KOPT-K1 (cell line): Measurements from ENCODE around the gene QRFP.

Experiments used
- H3K27ac ChIP-seq: fragments of 200-600 bp; sonication (generic); 2 replicates; pipeline ENCODE4 v1.5.1; 2016; ENCODE audit warnings: antibody characterized with exemption, mild to moderate bottlenecking, low read depth, low read length; ENCODE audit not compliant: poor library complexity, severe bottlenecking
- H3K36me3 ChIP-seq: fragments of 200-600 bp; sonication (generic); 2 replicates; pipeline ENCODE4 v1.5.1; 2017; ENCODE audit warnings: antibody characterized with exemption, mild to moderate bottlenecking, low read length, moderate library complexity; ENCODE audit not compliant: insufficient read depth
- H3K9me3 ChIP-seq: fragments of 200-600 bp; sonication (generic); 2 replicates; pipeline ENCODE4 v1.5.1; 2017; ENCODE audit warnings: antibody characterized with exemption, low read length, mild to moderate bottlenecking; ENCODE audit not compliant: insufficient read depth, poor library complexity, severe bottlenecking

Gene QRFP

DNA sequence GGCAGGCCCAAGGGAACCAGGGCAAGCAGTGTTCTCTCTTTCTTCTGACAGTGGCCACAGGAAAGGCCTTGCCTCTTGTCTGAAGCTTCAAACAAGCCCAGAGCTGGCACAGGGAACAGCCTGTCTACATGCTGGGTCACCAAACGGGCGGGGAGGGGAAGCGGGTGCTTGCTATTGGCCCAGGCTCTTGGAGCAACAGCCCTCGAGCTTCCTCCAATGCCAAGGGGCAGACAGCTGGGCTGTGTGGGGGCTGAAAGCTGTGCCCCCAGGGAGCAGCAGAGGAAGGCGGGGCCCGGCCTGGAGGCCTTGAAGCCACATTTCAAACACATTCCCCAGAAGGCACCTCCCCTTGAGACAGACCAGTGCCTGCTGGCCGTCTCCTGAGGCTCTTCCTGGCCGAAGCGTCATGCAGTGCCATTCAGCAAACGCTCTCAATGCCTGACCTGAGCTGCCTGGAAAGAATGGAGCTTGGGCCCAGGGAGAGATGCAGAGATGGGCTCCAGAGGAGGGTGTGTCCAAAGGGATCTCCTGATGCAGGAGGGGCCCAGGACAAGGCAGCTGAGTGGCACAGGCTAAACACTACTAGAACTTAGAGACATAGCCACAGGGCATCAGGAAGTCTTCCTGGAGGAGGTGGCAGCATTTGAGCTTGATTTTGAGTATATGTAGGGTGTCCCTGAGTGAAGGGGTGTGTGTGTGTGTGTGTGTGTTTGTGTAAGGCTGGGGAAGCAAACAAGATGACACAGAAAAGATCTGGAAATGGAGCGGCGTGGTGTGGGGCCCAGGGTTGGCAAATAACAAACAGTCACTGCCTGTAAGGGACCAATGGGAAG lies 39.9 kb upstream of the QRFP start:
- Histone ChIP-seq H3K9me3 (no peaks in the 10 kb centered on the region), H3K36me3 (no peaks in the 10 kb centered on the region), H3K27ac (no peak overlapping the region)

DNA sequence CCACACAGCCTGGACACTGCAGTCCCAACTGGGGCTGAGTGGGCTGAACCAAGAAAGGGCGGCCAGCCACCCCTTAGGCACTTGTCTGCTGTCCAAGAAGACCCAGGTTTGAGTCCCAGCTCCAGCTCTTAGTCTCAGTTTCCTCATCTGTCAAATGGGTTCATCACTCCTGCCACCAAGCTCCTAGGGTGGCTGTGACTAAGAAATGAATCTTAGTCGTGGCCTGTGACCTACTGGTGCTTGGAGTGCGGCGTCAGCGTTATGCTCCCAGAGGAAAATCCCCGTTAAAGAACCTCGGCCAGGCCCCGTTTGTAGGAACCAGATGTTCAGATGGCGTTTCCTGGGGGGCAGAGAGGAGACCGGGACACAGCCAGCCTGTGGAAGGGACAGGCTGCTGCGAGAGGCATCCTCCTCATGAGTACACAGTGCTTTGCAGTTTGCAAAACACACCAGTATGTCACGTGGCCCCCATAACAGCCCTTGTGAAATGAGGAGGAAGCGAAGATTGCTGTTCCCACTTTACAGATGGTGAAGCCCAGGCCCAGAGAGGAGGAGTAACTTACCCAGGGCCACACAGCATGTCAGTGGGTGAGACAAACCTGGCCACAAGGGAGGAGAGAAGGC lies 39.1 kb upstream of the QRFP start:
- Histone ChIP-seq H3K9me3 (no peaks in the 10 kb centered on the region), H3K36me3 (no peaks in the 10 kb centered on the region), H3K27ac (no peak overlapping the region)

DNA sequence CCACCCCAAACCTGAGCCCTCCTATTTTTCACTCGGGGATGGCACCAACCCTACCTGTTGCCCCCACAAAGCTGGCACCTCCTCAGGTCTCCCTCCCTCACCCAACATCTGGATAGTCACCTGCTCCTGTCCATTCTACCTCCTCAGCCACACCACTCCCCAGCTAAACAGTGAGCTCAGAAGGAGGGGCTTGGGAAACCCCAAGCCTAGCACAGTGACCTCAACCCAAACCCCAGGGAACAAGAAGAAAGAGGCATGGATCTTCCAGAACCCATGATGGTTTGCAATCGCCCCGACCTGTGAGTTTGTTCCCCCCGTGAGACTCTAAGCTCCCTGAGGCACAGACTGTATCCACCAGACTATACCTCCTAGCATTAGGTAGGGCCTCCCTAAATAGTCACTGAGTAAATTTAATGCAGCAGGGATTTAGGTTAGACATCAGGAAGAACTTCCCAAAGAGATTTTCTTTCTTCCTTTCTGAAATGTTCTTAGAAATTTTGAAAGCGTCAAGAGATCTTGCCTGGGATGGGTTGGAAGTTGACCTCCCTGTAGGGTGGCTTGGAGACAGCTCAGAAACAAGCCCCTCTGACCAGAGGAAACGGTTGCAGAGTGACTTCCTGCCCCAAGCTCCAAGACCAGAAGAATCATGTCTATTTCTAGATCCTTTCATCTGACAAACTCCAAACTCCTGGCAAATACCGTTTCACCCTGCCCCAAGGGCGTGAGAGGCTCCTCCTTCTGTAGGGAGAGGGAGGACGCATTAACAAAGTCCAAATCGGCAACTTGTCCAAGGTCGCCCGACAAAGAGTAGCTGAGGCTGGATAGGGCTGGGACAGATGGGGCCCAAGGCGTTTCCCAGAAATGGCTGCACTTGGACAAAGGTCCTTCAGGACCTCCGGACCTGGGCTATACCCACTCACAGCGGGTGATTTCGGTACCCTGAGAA lies 38.4 kb upstream of the QRFP start:
- no peak overlapping the region for H3K27ac ChIP-seq
- no peaks in the 10 kb centered on the region for H3K36me3 ChIP-seq
- no peaks in the 10 kb centered on the region for H3K9me3 ChIP-seq

DNA sequence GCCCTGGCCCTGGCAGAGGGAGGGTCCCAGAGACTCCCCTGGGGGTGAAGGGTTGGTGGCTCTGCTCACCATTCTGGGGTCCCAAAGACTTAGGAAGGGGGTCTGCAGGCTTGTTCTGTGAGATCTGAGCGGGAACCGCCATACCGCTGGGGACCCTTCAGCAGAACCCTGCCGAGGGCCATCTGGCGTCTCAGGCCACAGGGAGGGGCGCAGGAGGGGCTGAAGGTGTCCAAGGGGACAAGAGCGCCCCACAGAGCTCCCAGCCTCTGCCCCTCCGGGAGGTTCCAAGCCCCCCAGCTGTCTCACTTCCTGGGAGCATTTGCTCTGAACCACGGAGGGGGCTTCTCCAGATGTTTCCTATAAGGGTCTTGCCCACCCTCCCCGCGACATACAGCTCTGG lies 37.6 kb upstream of the QRFP start:
- Histone ChIP-seq H3K36me3 (no peaks in the 10 kb centered on the region), H3K27ac (no peak overlapping the region), H3K9me3 (no peaks in the 10 kb centered on the region)

DNA sequence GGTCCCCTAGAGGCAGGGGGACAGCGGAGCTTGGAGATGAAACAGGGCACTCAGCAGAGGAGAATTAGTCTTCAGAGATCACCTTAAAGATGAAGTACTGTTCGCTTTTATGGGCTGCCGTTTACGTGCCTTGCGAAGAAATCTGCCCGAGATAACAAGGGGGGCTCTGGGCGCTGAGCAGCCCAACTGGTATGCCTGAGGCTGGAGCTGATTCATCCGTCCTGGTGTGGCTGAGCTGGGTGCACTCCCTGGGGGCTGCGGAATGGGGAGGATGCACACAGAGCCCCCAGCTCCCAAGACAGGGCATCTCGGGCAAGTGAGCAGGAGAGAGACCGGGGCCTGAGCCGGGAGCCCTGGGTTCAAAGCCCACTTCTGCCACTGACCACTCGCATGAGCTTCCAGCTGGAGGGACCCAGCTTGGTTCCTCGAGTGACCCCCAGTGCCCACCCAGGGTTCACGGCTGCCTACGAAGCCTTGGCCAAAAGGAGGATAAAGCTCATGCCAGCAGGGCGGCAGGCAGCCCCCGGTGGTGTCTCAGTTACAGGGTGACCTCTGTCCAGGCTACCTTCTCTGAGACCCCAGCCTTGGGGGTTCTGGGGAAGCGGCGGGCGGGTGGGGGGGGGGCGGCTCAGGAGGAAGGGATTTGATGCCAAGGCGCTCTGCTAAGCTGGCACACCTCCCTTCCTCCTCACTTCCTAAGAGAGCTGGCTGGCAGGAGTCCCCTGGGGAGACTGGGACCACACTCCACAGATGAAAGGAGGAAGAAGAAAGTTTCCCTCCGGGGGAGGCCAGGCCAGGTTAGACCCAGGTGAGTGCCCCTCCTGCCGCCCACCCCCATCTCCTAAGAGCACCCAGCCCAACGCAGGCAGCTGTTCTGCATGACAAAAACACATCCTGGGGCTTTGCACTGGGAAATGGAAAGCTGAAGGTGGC lies 36.8 kb upstream of the QRFP start:
- no peaks in the 10 kb centered on the region for H3K36me3 ChIP-seq
- no peaks in the 10 kb centered on the region for H3K9me3 ChIP-seq
- H3K27ac ChIP-seq, result no peak overlapping the region

DNA sequence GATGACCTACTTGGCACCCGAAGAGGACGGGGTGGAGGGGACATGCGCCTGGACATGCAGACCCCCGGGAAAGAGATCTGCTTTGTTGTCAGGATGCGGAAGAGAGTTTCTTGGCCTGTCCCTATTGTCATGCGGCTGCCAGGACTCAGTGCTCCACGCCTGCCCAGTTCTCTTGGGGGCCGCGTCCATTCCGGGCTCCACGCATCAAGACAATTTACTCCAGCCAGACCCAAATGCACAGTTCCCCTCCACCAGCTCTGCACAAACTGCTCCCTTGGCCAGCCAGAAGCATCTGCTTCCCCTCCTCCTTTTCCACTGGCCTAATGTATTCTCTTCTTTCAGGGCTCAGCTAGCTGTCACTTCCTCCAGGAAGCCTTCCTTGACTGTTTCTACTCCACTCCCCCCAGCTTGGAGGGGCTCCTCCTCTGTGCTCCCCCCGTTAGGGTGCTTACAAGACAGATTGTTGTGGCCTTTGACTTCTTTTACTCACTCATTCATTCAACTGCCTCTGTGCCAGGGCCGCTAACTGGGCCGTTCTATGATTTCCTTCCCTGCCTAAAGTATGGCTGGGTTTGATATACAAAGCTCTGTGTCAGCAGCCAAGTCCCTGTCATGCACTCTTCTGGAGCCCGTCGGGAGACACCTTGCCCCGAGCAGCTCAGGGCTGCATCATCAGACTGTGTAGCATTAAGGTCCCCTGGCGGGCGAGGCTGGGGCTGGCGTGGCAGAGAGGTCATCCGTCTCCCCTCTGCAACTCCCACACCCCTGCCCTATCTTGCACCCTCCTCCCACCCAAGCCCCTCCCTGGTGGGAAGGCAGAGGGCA lies 35.9 kb upstream of the QRFP start:
- H3K36me3 ChIP-seq, result no peaks in the 10 kb centered on the region
- H3K27ac ChIP-seq, result no peak overlapping the region
- no peaks in the 10 kb centered on the region for H3K9me3 ChIP-seq

DNA sequence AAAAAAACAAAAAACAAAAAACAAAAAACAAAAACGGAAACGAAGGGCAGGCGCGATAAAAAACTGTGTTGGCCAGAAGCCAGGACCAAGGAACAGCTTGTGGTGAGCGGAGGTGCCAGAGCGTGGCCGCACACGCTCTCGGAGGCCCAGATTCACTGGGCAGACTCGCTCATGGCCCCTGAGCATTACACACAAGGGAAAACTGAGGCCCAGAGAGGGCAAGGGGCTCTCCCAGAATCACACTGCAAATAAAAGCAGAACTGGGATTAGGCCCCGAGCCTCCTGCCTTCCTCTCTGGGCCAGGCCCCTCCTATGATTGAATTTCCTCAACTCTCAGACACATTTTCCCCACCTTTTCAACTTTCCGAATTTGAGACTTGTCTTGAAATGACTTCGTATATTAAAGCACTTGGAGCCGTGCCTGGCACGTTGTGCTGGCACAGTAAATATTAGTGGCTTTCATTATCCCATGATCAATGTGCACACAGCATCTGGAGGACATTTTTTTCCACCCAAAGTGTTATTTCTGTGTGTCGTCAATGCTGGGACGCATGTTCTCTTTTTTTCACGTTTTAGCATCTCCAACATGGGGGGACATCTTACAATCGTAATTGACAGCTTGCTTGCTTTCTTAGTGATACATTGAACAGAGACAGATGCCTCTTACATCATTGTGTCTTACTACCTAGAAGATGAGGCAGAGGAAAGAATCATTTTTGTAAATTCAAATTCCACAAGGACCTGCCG lies 35.1 kb upstream of the QRFP start:
- Histone ChIP-seq H3K9me3 (no peaks in the 10 kb centered on the region), H3K36me3 (no peaks in the 10 kb centered on the region), H3K27ac (no peak overlapping the region)

DNA sequence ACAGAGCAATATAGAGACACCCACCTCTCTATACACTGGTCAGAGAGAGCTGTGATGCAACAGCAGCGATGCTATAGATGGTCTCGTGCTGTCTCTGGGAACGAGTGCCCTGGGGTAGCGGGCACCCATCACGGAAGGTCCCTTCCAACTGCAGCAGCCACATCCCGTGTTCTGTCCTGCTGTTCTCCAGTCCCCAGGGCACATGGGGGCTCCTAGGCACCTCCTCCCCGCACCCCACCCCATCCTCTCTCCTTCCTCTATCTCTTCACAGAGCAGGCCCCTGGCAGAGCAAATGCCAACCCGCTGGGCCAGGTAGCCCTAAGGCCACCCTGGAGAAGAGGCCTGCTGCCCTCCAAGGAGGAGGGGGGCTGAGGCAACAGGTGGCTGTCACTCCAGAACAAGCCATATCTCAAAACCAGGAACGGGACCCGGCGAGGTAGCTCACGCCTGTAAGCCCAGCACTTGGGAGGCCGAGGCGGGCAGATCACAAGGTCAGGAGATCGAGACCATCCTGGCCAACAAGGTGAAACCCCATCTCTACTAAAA lies 34.3 kb upstream of the QRFP start:
- H3K27ac ChIP-seq, result no peak overlapping the region
- H3K36me3 ChIP-seq, result no peaks in the 10 kb centered on the region
- no peaks in the 10 kb centered on the region for H3K9me3 ChIP-seq

DNA sequence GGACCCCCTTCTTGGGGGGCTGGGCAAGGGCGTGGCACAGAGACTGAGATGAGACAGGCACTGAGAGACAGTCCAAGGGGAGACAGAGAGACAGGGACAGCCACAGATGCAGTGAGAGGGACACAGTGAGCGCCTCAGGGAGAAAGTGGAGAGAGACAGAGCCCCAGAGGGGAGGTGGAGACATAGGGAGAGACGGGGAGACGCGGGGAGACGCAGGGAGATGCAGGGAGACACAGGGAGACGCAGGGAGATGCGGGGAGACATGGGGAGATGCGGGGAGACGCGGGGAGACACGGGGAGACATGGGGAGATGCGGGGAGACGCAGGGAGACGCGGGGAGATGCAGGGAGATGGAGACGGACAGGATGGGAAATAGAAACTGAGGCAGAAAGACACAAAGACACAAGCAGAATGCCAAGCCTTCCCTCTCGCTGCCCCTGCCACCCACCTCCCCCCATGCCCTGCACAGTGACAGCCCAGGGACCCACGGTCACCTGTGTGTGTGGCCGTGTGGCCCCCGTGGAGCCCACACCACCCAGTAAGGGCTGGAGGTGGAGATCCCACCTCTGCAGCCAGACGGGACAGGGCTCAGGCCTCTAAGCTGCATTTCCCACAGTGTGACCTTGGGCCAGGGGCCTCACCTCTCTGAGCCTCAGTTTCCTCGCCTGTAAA lies 33.7 kb upstream of the QRFP start:
- no peaks in the 10 kb centered on the region for H3K36me3 ChIP-seq
- H3K27ac ChIP-seq, result no peak overlapping the region

DNA sequence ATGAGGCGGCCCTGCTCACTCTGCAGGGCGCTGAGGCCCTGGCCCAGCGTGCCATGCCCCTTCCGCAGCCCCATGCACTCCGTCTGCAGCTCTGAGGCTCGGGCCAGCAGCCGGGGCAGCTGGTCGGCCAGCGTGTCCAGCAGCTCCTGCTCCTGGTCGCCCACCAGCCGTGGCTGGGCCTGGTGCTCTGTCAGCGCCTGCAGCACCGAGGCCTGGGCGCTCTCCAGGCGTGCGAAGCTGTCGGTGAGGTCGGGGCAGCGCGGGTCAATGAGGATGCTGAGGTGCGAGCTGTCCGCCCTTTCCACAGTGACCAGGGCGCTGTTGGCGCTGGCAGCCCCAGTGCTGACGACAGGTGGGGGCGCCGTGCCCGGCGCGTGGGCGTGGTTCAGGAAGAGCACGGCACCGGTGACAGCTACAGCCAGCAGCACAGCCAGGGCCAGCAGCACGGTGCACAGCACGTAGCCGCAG lies 33.0 kb upstream of the QRFP start:
- no peak overlapping the region for H3K27ac ChIP-seq
- no peaks in the 10 kb centered on the region for H3K9me3 ChIP-seq
- H3K36me3 ChIP-seq, result no peaks in the 10 kb centered on the region

More for the DNA sequence above, 33.7 kb upstream of the QRFP start:
- H3K9me3 ChIP-seq, result no peaks in the 10 kb centered on the region

DNA sequence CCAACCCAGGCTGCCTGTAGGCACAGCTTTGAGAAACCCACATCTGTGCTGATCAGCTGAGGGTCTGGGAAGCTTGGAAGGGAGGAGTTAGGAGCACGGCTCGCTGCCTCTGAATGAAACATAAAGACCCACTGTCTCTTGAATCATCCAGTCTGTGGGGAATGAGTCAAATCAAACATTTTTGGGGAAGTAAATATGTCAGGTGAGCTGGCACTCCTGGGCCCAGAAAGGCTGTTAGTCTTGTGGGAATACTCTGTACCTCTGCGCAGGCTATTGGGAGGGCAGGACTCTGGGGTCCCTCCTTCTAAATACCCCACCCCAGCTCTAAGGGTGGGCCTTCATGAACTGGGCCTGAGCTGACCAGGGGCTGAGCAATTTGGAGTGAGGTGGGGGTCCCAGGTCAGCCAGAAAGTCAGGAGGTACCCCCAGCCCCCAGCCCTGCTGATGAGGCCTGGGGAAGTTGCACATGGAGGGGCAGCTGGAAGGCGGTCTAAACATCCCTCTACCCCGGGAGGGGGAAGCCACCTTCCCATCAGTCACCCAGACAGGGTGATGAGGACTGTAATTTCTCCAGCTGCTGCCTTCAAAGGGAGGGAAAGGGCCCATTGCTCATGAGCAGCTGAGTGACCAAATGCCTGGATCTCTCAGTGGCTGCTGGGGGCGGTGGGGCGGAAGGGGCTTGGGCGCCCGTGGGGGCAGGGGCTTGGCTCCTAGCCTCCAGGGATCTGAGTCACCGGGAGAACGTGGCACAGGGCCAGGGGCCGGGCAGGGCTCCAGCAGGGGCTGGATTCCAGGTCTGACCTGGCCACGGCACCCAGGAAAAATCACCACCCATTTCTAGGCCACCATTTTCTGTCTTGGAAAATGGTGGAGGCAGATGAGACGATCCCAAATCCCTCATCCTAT lies 31.6 kb upstream of the QRFP start:
- H3K9me3 ChIP-seq, result no peaks in the 10 kb centered on the region
- H3K27ac ChIP-seq, result no peak overlapping the region
- no peaks in the 10 kb centered on the region for H3K36me3 ChIP-seq

DNA sequence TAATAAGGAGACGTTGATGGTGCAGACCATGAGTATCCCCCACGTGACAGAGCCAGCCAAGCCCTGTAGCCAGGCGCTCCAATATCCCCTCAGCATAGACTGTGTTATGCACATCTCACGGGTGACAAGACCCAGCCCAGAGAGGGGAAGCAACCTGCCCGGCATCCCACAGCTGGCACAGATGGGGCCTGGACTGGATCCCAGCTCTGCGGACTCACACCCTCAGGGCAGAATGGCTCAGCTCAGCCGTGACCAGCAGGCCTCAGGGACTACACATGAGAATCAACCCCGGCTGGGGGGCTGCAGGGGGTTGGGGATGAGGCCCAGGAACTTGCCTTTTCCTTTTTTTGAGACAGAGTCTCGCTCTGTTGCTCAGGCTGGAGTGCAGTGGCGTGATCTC lies 30.7 kb upstream of the QRFP start:
- Histone ChIP-seq H3K36me3 (no peaks in the 10 kb centered on the region), H3K9me3 (no peaks in the 10 kb centered on the region), H3K27ac (no peak overlapping the region)
